GM12878 (cell line): Measurements from ENCODE around the gene ZMIZ2. TPM values are rescaled to one million over a fixed set of nuclear protein-coding genes. Genes with fewer than 3 reads are reported as not detected.

Experiments used
- ATAC-seq: fragments of 200-7000 bp; cut with Tn5 transposase; 3 replicates; pipeline ENCODE4 v1.9.1; 2020; ENCODE audit warnings: mild to moderate bottlenecking, moderate library complexity
- Bru-seq: library from RNA; stranded (reverse); fragments of 400-500 nt; gene quantifications from one replicate; lab custom pipeline; 2021; lab: Mats Ljungman, UMichigan
- BruChase-seq, 2 experiments: library from RNA; stranded (reverse); fragments of 400-500 nt; gene quantifications; one replicate each; lab custom pipeline; 2021; lab: Mats Ljungman, UMichigan
- BruUV-seq: library from RNA; stranded (reverse); fragments of 400-500 nt; replicated peaks from 2 replicates; lab custom pipeline; 2021; lab: Mats Ljungman, UMichigan
- CTCF ChIA-PET: fragments of 300-600 bp; sonication (Branson Sonifier 250); formaldehyde crosslinking; extraction: SDS; loops from one replicate; lab custom pipeline; 2021; ENCODE audit warnings: inconsistent platforms; lab: Yijun Ruan, JAX
- POLR2A ChIA-PET: fragments of 350-600 bp; formaldehyde crosslinking; extraction: SDS; loops from one replicate; lab custom pipeline; 2021; ENCODE audit warnings: inconsistent platforms; lab: Charles Lee
- RAD21 ChIA-PET: fragments of 300-600 bp; sonication (Branson Sonifier 250); formaldehyde crosslinking; loops from one replicate; lab custom pipeline; 2023; ENCODE audit warnings: antibody characterized with exemption; ENCODE audit not compliant: unreplicated experiment; lab: Charles Lee
- SMC1A ChIA-PET: fragments of 300-600 bp; sonication (Branson Sonifier 250); formaldehyde crosslinking; loops from one replicate; lab custom pipeline; 2023; ENCODE audit not compliant: unreplicated experiment, uncharacterized antibody; lab: Charles Lee
- DNase-seq: peaks from one replicate; pipeline ENCODE4 v3.0.0-alpha.2; 2011; ENCODE audit warnings: low read depth, low spot score
- FAIRE-seq: peaks from 3 replicates; lab custom pipeline; 2011; peaks lifted over from hg19 to GRCh38; lab: Jason Lieb, UNC
- H2AFZ ChIP-seq: 2 replicates; pipeline ENCODE4 v1.6.0; 2011; ENCODE audit warnings: low read depth, low read length, control low read depth; ENCODE audit not compliant: control insufficient read depth
- H3K27ac ChIP-seq: 2 replicates; pipeline ENCODE4 v1.5.1; 2011; ENCODE audit warnings: control low read depth; ENCODE audit not compliant: control insufficient read depth, insufficient read depth
- H3K27me3 ChIP-seq, 2 experiments: replicated peaks in 1 of 2; 2 replicates each; pipeline versions ENCODE4 v1.6.0 to v1.6.1; 2011; ENCODE audit warnings: low read length in 1 of 2; ENCODE audit not compliant: control insufficient read depth in 2 of 2, insufficient read depth in 2 of 2
- H3K36me3 ChIP-seq, 2 experiments: 2 replicates each; pipeline ENCODE4 v1.5.1; 2011; ENCODE audit warnings: low read length in 1 of 2; ENCODE audit not compliant: control insufficient read depth in 2 of 2, insufficient read depth in 2 of 2
- H3K4me1 ChIP-seq: 2 replicates; pipeline ENCODE4 v1.6.1; 2011; ENCODE audit warnings: mild to moderate bottlenecking, low read length, moderate library complexity, mixed read lengths; ENCODE audit not compliant: control insufficient read depth, insufficient read depth
- H3K4me2 ChIP-seq: 2 replicates; pipeline ENCODE4 v1.6.0; 2011; ENCODE audit warnings: control low read depth; ENCODE audit not compliant: control insufficient read depth, insufficient read depth
- H3K4me3 ChIP-seq: fragments of 200-600 bp; sonication (generic); 2 replicates; pipeline ENCODE4 v1.5.1; 2016
- H3K79me2 ChIP-seq: 2 replicates; pipeline ENCODE4 v1.6.0; 2011; ENCODE audit warnings: low read length; ENCODE audit not compliant: control insufficient read depth, insufficient read depth
- H3K9ac ChIP-seq: 2 replicates; pipeline ENCODE4 v1.8.0; 2011; ENCODE audit warnings: low read length, control low read depth, mixed read lengths; ENCODE audit not compliant: control insufficient read depth, insufficient read depth
- H3K9me3 ChIP-seq: replicated peaks from 3 replicates; pipeline ENCODE4 v1.5.1; 2011; ENCODE audit warnings: mild to moderate bottlenecking, low read length; ENCODE audit not compliant: control insufficient read depth, insufficient read depth
- H4K20me1 ChIP-seq: 2 replicates; pipeline ENCODE4 v1.6.0; 2011; ENCODE audit not compliant: control insufficient read depth, insufficient read depth
- ETV6 ChIP-seq, 2 experiments: fragments of 450-650 bp in 1 of 2; IDR thresholded peaks in 1 of 2; conservative IDR thresholded peaks in 1 of 2; 2 replicates each; pipeline ENCODE4 v1.6.1; 2014; ENCODE audit warnings: antibody characterized with exemption in 1 of 2, borderline replicate concordance in 1 of 2, low read depth in 1 of 2, mild to moderate bottlenecking in 1 of 2, moderate library complexity in 1 of 2
- FOS ChIP-seq: IDR thresholded peaks from 3 replicates; pipeline ENCODE4 v1.6.1; 2011; ENCODE audit warnings: borderline replicate concordance; ENCODE audit not compliant: insufficient read length; ENCODE audit errors: extremely low read depth
- IKZF2 ChIP-seq, 2 experiments: fragments of 450-650 bp; IDR thresholded peaks; 2 replicates each; pipeline ENCODE4 v1.6.1; 2017; ENCODE audit warnings: mild to moderate bottlenecking in 2 of 2, moderate library complexity in 2 of 2
- KLF5 ChIP-seq: fragments of 450-650 bp; IDR thresholded peaks from 2 replicates; pipeline ENCODE4 v1.6.1; 2014; ENCODE audit warnings: mild to moderate bottlenecking; ENCODE audit not compliant: partially characterized antibody
- LARP7 ChIP-seq: fragments of 450-650 bp; IDR thresholded peaks from 2 replicates; pipeline ENCODE4 v1.6.1; 2017; ENCODE audit warnings: mild to moderate bottlenecking
- NKRF ChIP-seq: fragments of 450-650 bp; conservative IDR thresholded peaks from 2 replicates; pipeline ENCODE4 v1.6.1; 2017; ENCODE audit warnings: mild to moderate bottlenecking, moderate library complexity
- PBX3 ChIP-seq: IDR thresholded peaks from 2 replicates; pipeline ENCODE4 v1.6.1; 2011; ENCODE audit warnings: mild to moderate bottlenecking, low read depth, low read length, moderate library complexity; ENCODE audit not compliant: insufficient replicate concordance
- POLR2AphosphoS2 ChIP-seq: IDR thresholded peaks from 2 replicates; pipeline ENCODE4 v1.6.1; 2011; ENCODE audit warnings: low read depth, mild to moderate bottlenecking, low read length, improper control_type of control experiment, moderate library complexity
- TAF1 ChIP-seq: IDR thresholded peaks from 2 replicates; pipeline ENCODE4 v1.6.1; 2011; ENCODE audit warnings: mild to moderate bottlenecking, low read depth, low read length, borderline replicate concordance
- USF1 ChIP-seq: IDR thresholded peaks from 2 replicates; pipeline ENCODE4 v1.6.1; 2011; ENCODE audit warnings: borderline replicate concordance, low read depth, mild to moderate bottlenecking, moderate library complexity, mixed read lengths, low read length; ENCODE audit not compliant: insufficient read depth; ENCODE audit errors: extremely low read length
- YBX1 ChIP-seq: fragments of 450-650 bp; IDR thresholded peaks from 2 replicates; pipeline ENCODE4 v1.6.1; 2016; ENCODE audit warnings: antibody characterized with exemption
- WGBS: methylation state at CpG from one replicate; pipeline ENCODE4 v1.1.6; 2016; ENCODE audit warnings: low lambda C conversion rate; ENCODE audit not compliant: insufficient replicate concordance, insufficient coverage; ENCODE audit errors: missing lambda C conversion rate; 5-methylcytosine and 5-hydroxymethylcytosine counted together
- in situ Hi-C: fragments of 300-500 bp; cut with MboI; formaldehyde crosslinking; loops from 9 replicates; pipeline ENCODE4 v1.14.3; 2018; ENCODE audit warnings: mixed read lengths
- intact Hi-C: fragments of 100-400 bp; cut with micrococcal nuclease; formaldehyde crosslinking; loops from one replicate; pipeline ENCODE4 v1.14.2; 2022; ENCODE audit not compliant: unreplicated experiment
- long read RNA-seq, 2 experiments: library from polyadenylated mRNA; unstranded; transcript quantifications; one replicate each; pipeline ENCODE4 v2.0.0, GENCODE V29; 2019 to 2020
- polyA minus RNA-seq, 3 experiments: library from RNA; depleted of rRNA, polyadenylated mRNA; stranded (reverse); fragments of >200 nt; gene quantifications; 2 replicates each; pipeline ENCODE4 v1.2.3, GENCODE V29; 2011
- polyA plus RNA-seq, 11 experiments: library from polyadenylated mRNA; depleted of rRNA in 4 of 11; unstranded in 6 of 11; stranded (reverse) in 5 of 11; fragments of >200 nt; fragmentation: Nextera tagmentation in 4 of 11; fragmentation: Illumina TruSeq in 1 of 11; extraction: Ambion mirVana in 4 of 11; extraction: Trizol in 1 of 11; gene quantifications; 1 replicate in 1 of 11; 2 replicates in 10 of 11; pipeline versions ENCODE4 v1.2.1 to v1.2.3, GENCODE V29; 2011 to 2016; ENCODE audit warnings: inconsistent platforms in 2 of 11, missing spikeins in 2 of 11, low read depth in 1 of 11
- total RNA-seq, 4 experiments: library from RNA; depleted of rRNA in 3 of 4; stranded (reverse); fragments of >200 nt in 3 of 4; fragmentation: Illumina TruSeq in 1 of 4; extraction: Trizol in 1 of 4; gene quantifications; 2 replicates each; pipeline versions ENCODE4 v1.2.1 to v1.2.3, GENCODE V29; 2013 to 2021

The ZMIZ2 gene
- total RNA-seq (2013; cell fraction: nucleolus; rRNA removed): 287 and 327 TPM in 2 replicates
- total RNA-seq (2014; rRNA removed) (22.4 and 23.9 TPM in 2 replicates), total RNA-seq (2014; rRNA removed; fragmentation: Illumina TruSeq; extraction: Trizol) (12.6 and 13.4 TPM in 2 replicates), total RNA-seq (2021) (127 and 158 TPM in 2 replicates), polyA plus RNA-seq (2011; rRNA removed) (9.9 and 20.5 TPM in 2 replicates), polyA plus RNA-seq (2014; fragmentation: Illumina TruSeq; extraction: Trizol) (20.0 and 47.0 TPM in 2 replicates), polyA plus RNA-seq (2014; fragmentation: Nextera tagmentation; extraction: Ambion mirVana) (1 to 10 TPM in 1 of 2 experiments, under 1 TPM in 1; 0.71 to 1.5 TPM), polyA plus RNA-seq (2014; rRNA removed) (68.1 and 79.0 TPM in 2 replicates), polyA plus RNA-seq (2016; fragmentation: Nextera tagmentation; extraction: Ambion mirVana) (1 to 10 TPM; 6.8 to 7.5 TPM), polyA minus RNA-seq (2011; rRNA and poly(A)+ RNA removed) (28.2 and 51.1 TPM in 2 replicates), Bru-seq, nascent RNA (percentile 84 among the genes with signal in this experiment), BruChase-seq, experiment 1, labeled RNA remaining after a 6-hour chase (percentile 89 among the genes with signal in this experiment), BruChase-seq, experiment 2, labeled RNA remaining after a 2-hour chase (percentile 81 among the genes with signal in this experiment)
- polyA plus RNA-seq (2011; ENCODE audit: low read depth): 73.8 TPM
- 13.0 and 19.1 TPM in 2 replicates for polyA plus RNA-seq (2011; cell fraction: cytosol; rRNA removed)
- 376 and 416 TPM in 2 replicates for polyA plus RNA-seq (2011; cell fraction: nucleus; rRNA removed)
- 90.6 and 196 TPM in 2 replicates for polyA plus RNA-seq (2012)
- polyA minus RNA-seq (2011; cell fraction: cytosol; rRNA and poly(A)+ RNA removed): 16.3 and 17.5 TPM in 2 replicates
- polyA minus RNA-seq (2011; cell fraction: nucleus; rRNA and poly(A)+ RNA removed): 87.9 and 145 TPM in 2 replicates
- long read RNA-seq, experiment 1, partial matches to known transcripts: 2 of 2 reads
- long read RNA-seq, experiment 1, other reads (novel, unspliced or antisense): 0 of 2 reads
- long read RNA-seq, experiment 2, partial matches to known transcripts: 0 of 4 reads
- long read RNA-seq, experiment 2, other reads (novel, unspliced or antisense): 4 of 4 reads

- H3K27ac ChIP-seq: peak within 1 kb of the TSS; percentile 92
- in situ Hi-C loops: no loop called here
- CTCF ChIA-PET: interaction anchor here (0.7 to 4.1 kb wide), 4 partner anchors 90 to 160 kb away, joined by 3 to 23 read pairs (median 7); partner anchors contain the start of gene H2AZ2
- FAIRE-seq (no peak), ATAC-seq (peak; percentile 63), DNase-seq (no peak)
- H3K9me3 ChIP-seq: no peaks in the 10 kb centered on the region
- POLR2A ChIA-PET: interaction anchor here (0.6 to 5.1 kb wide), 15 partner anchors 10 to 141 kb away, joined by 3 to 55 read pairs (median 5); partner anchors contain the start of genes H2AZ2 and OGDH
- peaks cover 17% of the 10 kb centered on the region for H3K4me1 ChIP-seq
- peaks cover 47% of the 10 kb centered on the region for H3K79me2 ChIP-seq
- H3K36me3 ChIP-seq: peaks cover 0 to 7% of the 10 kb centered on the region in 2 experiments; a peak in 2 of 4 replicates
- BruUV-seq: no TSS peak
- peak within 1 kb of the TSS; percentile 76 for H3K9ac ChIP-seq
- intact Hi-C loops: no loop called here
- H2AFZ ChIP-seq: peak within 1 kb of the TSS; percentile 93
- H3K4me3 ChIP-seq: peak within 1 kb of the TSS; percentile 92
- RAD21 ChIA-PET: interaction anchor here (0.7 to 6.6 kb wide), 5 partner anchors 9 to 119 kb away, joined by 3 to 107 read pairs (median 4); no protein-coding TSS in a partner anchor
- SMC1A ChIA-PET: interaction anchor here (1.0 to 5.4 kb wide), 8 partner anchors 13 to 166 kb away, joined by 3 to 79 read pairs (median 4); partner anchors contain the start of gene TMED4
- H4K20me1 ChIP-seq: no peaks in the 10 kb centered on the region
- peak within 1 kb of the TSS; percentile 85 for H3K4me2 ChIP-seq
- no peaks in the 10 kb centered on the region for H3K27me3 ChIP-seq
- under 1% methylated on average over 55 of the region's 92 CpGs for WGBS
- TF ChIP-seq LARP7 (peak; percentile 61), USF1 (no peak), KLF5 (no peak), FOS (no peak), POLR2AphosphoS2 (no peak; the same call in 1 of the 2 replicates), YBX1 (no peak), ETV6 (conservative IDR thresholded peaks at IDR 0.05 in 1 of 2, IDR thresholded peaks at IDR 0.05 in 1 of 2; ENCODE audit: borderline replicate concordance in 1 of 2, low read depth in 1 of 2) (no peak), PBX3 (no peak), NKRF (no peak; the same call in 1 of the 2 replicates), TAF1 (peak; percentile 54), IKZF2 (IDR thresholded peaks at IDR 0.05) (peak in 1 of 2 experiments; percentile 42; a peak in 1 of 4 replicates)
These were observed at the start of gene ZMIZ2 for GRCh38 chr7:44748045-44748947. Gene ZMIZ2 (plus strand): TSS chr7:44748847. CDS start chr7:44756250, 7,403 bp downstream.
